HEK293T (cell line): ENCODE measurements around the gene PRICKLE2.

Experiments
- CTCF ChIA-PET: fragments of 350-600 bp; formaldehyde crosslinking; extraction: SDS; loops from one replicate; lab custom pipeline; 2021; ENCODE audit warnings: antibody characterized with exemption, inconsistent platforms; lab: Yijun Ruan, JAX
- POLR2A ChIA-PET: fragments of 350-600 bp; formaldehyde crosslinking; extraction: SDS; loops from one replicate; lab custom pipeline; 2020; ENCODE audit warnings: antibody characterized with exemption, inconsistent platforms; lab: Yijun Ruan, JAX
- DNase-seq: peaks from one replicate; pipeline ENCODE4 v3.0.0; 2012; ENCODE audit warnings: mixed read lengths; ENCODE audit errors: extremely low spot score
- ARNT ChIP-seq: fragments of 450-650 bp; IDR thresholded peaks from 2 replicates; pipeline ENCODE4 v1.6.1; 2017; ENCODE audit warnings: mild to moderate bottlenecking
- BHLHE40 ChIP-seq: fragments of 450-650 bp; IDR thresholded peaks from 2 replicates; pipeline ENCODE4 v1.6.1; 2016; ENCODE audit warnings: mild to moderate bottlenecking, moderate library complexity, borderline replicate concordance
- CTBP1 ChIP-seq: fragments of 450-650 bp; IDR thresholded peaks from 2 replicates; pipeline ENCODE4 v1.6.1; 2016; ENCODE audit warnings: borderline replicate concordance
- ELF4 ChIP-seq: fragments of 450-650 bp; IDR thresholded peaks from 2 replicates; pipeline ENCODE4 v1.6.1; 2017; ENCODE audit warnings: antibody characterized with exemption
- FOXA1 ChIP-seq: fragments of 450-650 bp; IDR thresholded peaks from 2 replicates; pipeline ENCODE4 v1.6.1; 2016; ENCODE audit warnings: mild to moderate bottlenecking
- FOXK2 ChIP-seq: fragments of 450-650 bp; IDR thresholded peaks from 2 replicates; pipeline ENCODE4 v1.6.1; 2016; ENCODE audit warnings: mild to moderate bottlenecking
- FOXM1 ChIP-seq: fragments of 450-650 bp; IDR thresholded peaks from 2 replicates; pipeline ENCODE4 v1.6.1; 2017; ENCODE audit warnings: mild to moderate bottlenecking, borderline replicate concordance
- HDGF ChIP-seq: fragments of 450-650 bp; IDR thresholded peaks from 2 replicates; pipeline ENCODE4 v1.6.1; 2017; ENCODE audit warnings: antibody characterized with exemption, borderline replicate concordance
- L3MBTL2 ChIP-seq: fragments of 450-650 bp; conservative IDR thresholded peaks from 2 replicates; pipeline ENCODE4 v1.6.1; 2016; ENCODE audit warnings: mild to moderate bottlenecking
- LEF1 ChIP-seq: fragments of 450-650 bp; IDR thresholded peaks from 2 replicates; pipeline ENCODE4 v1.6.1; 2017; ENCODE audit warnings: mild to moderate bottlenecking, borderline replicate concordance
- NFRKB ChIP-seq: fragments of 450-650 bp; IDR thresholded peaks from 2 replicates; pipeline ENCODE4 v1.6.1; 2016; ENCODE audit warnings: mild to moderate bottlenecking, moderate library complexity
- PKNOX1 ChIP-seq: fragments of 450-650 bp; IDR thresholded peaks from 2 replicates; pipeline ENCODE4 v1.6.1; 2016
- SP1 ChIP-seq: fragments of 450-650 bp; IDR thresholded peaks from 2 replicates; pipeline ENCODE4 v1.6.1; 2017
- SUZ12 ChIP-seq: fragments of 450-650 bp; IDR thresholded peaks from 2 replicates; pipeline ENCODE4 v1.6.1; 2016; ENCODE audit warnings: mild to moderate bottlenecking
- TARDBP ChIP-seq: fragments of 450-650 bp; IDR thresholded peaks from 2 replicates; pipeline ENCODE4 v1.6.1; 2016
- ZNF384 ChIP-seq: fragments of 450-650 bp; IDR thresholded peaks from 2 replicates; pipeline ENCODE4 v1.6.1; 2016

PRICKLE2 gene

GRCh38 chr3:64220161-64220914 is 4.9 kb downstream of the PRICKLE2 start:
- ChIA-PET CTCF (interaction anchor here (0.7 to 1.5 kb wide), 4 partner anchors 12 to 53 kb away, joined by 3 to 4 read pairs (median 4); no protein-coding TSS in a partner anchor), POLR2A (interaction anchor here (1.2 to 1.5 kb wide), 2 partner anchors 32 to 33 kb away, joined by 3 to 4 read pairs; no protein-coding TSS in a partner anchor)
- peak; percentile 44; the same call in 1 of the 2 replicates for TF ChIP-seq L3MBTL2
- TF ChIP-seq LEF1: no peak
- no peak for DNase-seq

GRCh38 chr3:64218746-64219145 is 6.5 kb downstream of the PRICKLE2 start:
- no peak for DNase-seq
- ChIA-PET CTCF (interaction anchor here (0.6 kb wide), 1 partner anchor 23 kb away, joined by 3 read pairs; no protein-coding TSS in a partner anchor), POLR2A (no interaction called here)
- no peak for TF ChIP-seq NFRKB
- no peak for TF ChIP-seq FOXM1
- TF ChIP-seq ARNT: no peak
- TF ChIP-seq TARDBP: no peak
- no peak for TF ChIP-seq BHLHE40
- TF ChIP-seq ZNF384: no peak

- ChIA-PET POLR2A (no interaction called here), CTCF (no interaction called here)
- no peak for TF ChIP-seq NFRKB
- TF ChIP-seq LEF1: no peak
- no peak for TF ChIP-seq HDGF
- TF ChIP-seq ARNT: no peak
- no peak for TF ChIP-seq FOXK2
- no peak for TF ChIP-seq L3MBTL2
- TF ChIP-seq SUZ12: no peak
- no peak for TF ChIP-seq FOXA1
- no peak for TF ChIP-seq ELF4
- TF ChIP-seq BHLHE40: no peak
- no peak for TF ChIP-seq PKNOX1
- no peak for TF ChIP-seq CTBP1
- DNase-seq: no peak
Measured at GRCh38 chr3:64218329-64218728, 6.9 kb downstream of the PRICKLE2 start.

- TF ChIP-seq ARNT (no peak), ELF4 (no peak), FOXA1 (no peak), FOXK2 (no peak), PKNOX1 (no peak), SUZ12 (no peak), ZNF384 (no peak), CTBP1 (no peak), SP1 (no peak), NFRKB (no peak), HDGF (no peak), TARDBP (no peak), FOXM1 (no peak)
- DNase-seq: no peak
- POLR2A ChIA-PET: no interaction called here
- CTCF ChIA-PET: interaction anchor here (0.9 to 1.6 kb wide), 2 partner anchors 8 to 47 kb away, joined by 3 to 4 read pairs; no protein-coding TSS in a partner anchor
Measured at GRCh38 chr3:64216274-64217147, 8.8 kb downstream of the PRICKLE2 start.

- no peak for TF ChIP-seq FOXM1
- POLR2A ChIA-PET: interaction anchor here (1.2 kb wide), 1 partner anchor 28 kb away, joined by 6 read pairs; no protein-coding TSS in a partner anchor
Measured at GRCh38 chr3:64215559-64215958, 9.7 kb downstream of the PRICKLE2 start.

GRCh38 chr3:64215103-64215502 is 10.2 kb downstream of the PRICKLE2 start:
- POLR2A ChIA-PET: interaction anchor here (1.2 kb wide), 1 partner anchor 27 kb away, joined by 6 read pairs; no protein-coding TSS in a partner anchor
- CTCF ChIA-PET: interaction anchor here (0.6 to 1.6 kb wide), 4 partner anchors 9 to 185 kb away, joined by 3 read pairs; no protein-coding TSS in a partner anchor
- no peak for DNase-seq
- TF ChIP-seq FOXM1 (no peak), FOXK2 (no peak), TARDBP (no peak), SP1 (no peak), HDGF (no peak), LEF1 (no peak), ELF4 (no peak), L3MBTL2 (no peak), SUZ12 (no peak), NFRKB (no peak), PKNOX1 (no peak), CTBP1 (no peak), BHLHE40 (no peak), ARNT (no peak), ZNF384 (no peak), FOXA1 (no peak)

More at GRCh38 chr3:64215559-64215958, 9.7 kb downstream of the PRICKLE2 start:
- CTCF ChIA-PET: interaction anchor here (0.6 to 1.6 kb wide), 5 partner anchors 9 to 185 kb away, joined by 3 to 4 read pairs (median 3); no protein-coding TSS in a partner anchor
- DNase-seq: no peak
